ENCODE data around the gene CAPZB.

Gene CAPZB

DNA sequence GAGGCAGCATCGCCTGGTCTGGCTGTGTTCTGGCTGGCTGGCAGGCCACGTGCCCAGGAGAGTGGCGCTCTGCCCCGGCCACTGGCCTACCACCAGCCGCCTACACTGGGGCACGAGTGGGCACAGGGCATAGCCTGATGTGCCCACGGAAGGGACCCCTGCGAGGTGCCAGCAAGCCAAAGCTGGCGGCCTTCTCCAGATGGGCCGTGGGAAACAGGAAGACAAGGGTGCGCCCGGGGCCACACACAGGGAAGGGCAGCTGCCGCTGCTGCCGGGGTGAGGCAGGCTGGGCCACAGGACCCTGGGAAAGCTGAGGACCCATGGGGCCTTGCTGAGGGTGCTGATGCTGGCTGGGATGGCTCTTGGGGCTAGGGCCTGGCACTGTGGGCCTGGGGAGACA lies 132.5 kb downstream of the CAPZB start:
- H3K27me3 ChIP-seq (ENCODE audit: insufficient read depth, low read depth, severe bottlenecking) = no peaks in the 10 kb centered on the region
- TF ChIP-seq CTCF (IDR thresholded peaks at IDR 0.05; ENCODE audit: low read depth, low read length) = no peak
- no peak for DNase-seq
- H3K27ac ChIP-seq = no peak overlapping the region
- H3K9me3 ChIP-seq (ENCODE audit: severe bottlenecking) = no peaks in the 10 kb centered on the region
- no peak overlapping the region for H3K4me3 ChIP-seq (ENCODE audit: low read depth, low read length)
- peaks cover 33% of the 10 kb centered on the region for H3K36me3 ChIP-seq

DNA sequence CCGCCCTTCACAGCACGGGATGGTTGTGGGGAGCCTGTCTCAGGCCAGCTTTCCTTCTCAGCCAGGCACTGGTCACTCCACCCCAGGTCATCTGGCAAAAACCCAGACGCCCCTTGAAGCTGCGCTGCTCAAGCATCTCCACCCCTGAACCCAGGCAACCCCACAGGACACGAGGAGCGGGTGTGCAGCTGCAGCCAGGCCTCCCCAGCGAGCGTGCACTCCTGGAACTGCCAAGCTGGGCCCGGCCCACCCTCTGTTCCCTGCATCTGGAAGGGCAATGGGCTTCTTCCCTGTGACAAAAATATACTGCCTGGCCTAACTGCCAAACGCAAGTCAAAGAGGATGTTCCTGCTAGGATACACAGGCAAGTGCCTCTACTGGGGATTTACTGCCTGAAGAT lies 133.5 kb downstream of the CAPZB start:
- Histone ChIP-seq H3K9me3 (ENCODE audit: severe bottlenecking) (no peaks in the 10 kb centered on the region), H3K27me3 (ENCODE audit: insufficient read depth, low read depth, severe bottlenecking) (no peaks in the 10 kb centered on the region), H3K4me3 (ENCODE audit: low read depth, low read length) (no peak overlapping the region), H3K36me3 (peaks cover 33% of the 10 kb centered on the region), H3K27ac (no peak overlapping the region)
- no peak for TF ChIP-seq CTCF (IDR thresholded peaks at IDR 0.05; ENCODE audit: low read depth, low read length)
- no peak for DNase-seq

- Histone ChIP-seq H3K36me3 (peaks cover 23% of the 10 kb centered on the region), H3K9me3 (ENCODE audit: severe bottlenecking) (no peaks in the 10 kb centered on the region), H3K27ac (no peak overlapping the region), H3K4me3 (ENCODE audit: low read depth, low read length) (no peak overlapping the region), H3K27me3 (ENCODE audit: insufficient read depth, low read depth, severe bottlenecking) (no peaks in the 10 kb centered on the region)
- no peak for TF ChIP-seq CTCF (IDR thresholded peaks at IDR 0.05; ENCODE audit: low read depth, low read length)
- no peak for DNase-seq
These were observed 134.8 kb downstream of the CAPZB start for GRCh38 chr1:19350566-19350965.

DNA sequence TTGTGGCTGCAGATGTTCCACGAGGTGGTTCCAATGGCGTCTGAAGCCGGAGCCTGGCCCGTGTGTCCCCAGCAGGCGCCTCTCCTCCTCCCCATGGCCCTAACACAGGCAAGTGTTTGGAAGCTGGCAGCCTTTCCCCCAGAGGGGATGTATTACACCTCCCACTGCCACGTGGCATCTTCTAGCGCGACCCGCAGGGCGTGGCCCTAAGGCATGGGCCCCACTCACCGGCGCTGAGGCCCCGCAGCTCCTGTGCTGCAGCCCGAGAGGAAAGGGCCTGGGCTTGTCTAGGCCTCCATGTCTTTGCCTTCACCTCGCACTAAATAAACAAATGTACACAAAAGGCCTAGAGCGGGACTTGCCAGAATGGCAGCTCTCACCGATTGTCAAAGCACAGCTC lies 135.3 kb downstream of the CAPZB start:
- no peak for TF ChIP-seq CTCF (IDR thresholded peaks at IDR 0.05; ENCODE audit: low read depth, low read length)
- no peak for DNase-seq
- H3K36me3 ChIP-seq = peaks cover 22% of the 10 kb centered on the region
- no peak overlapping the region for H3K4me3 ChIP-seq (ENCODE audit: low read depth, low read length)
- no peaks in the 10 kb centered on the region for H3K27me3 ChIP-seq (ENCODE audit: insufficient read depth, low read depth, severe bottlenecking)
- H3K27ac ChIP-seq = no peak overlapping the region
- H3K9me3 ChIP-seq (ENCODE audit: severe bottlenecking) = no peaks in the 10 kb centered on the region

GRCh38 chr1:19348441-19349198 lies 136.7 kb downstream of the CAPZB start:
- H3K36me3 ChIP-seq = peaks cover 23% of the 10 kb centered on the region

More at GRCh38 chr1:19348441-19349198, 136.7 kb downstream of the CAPZB start:
- no peak for DNase-seq
- Histone ChIP-seq H3K4me3 (ENCODE audit: low read depth, low read length) (no peak overlapping the region), H3K9me3 (ENCODE audit: severe bottlenecking) (no peaks in the 10 kb centered on the region), H3K27me3 (ENCODE audit: insufficient read depth, low read depth, severe bottlenecking) (no peaks in the 10 kb centered on the region), H3K27ac (no peak overlapping the region)
- TF ChIP-seq CTCF (IDR thresholded peaks at IDR 0.05; ENCODE audit: low read depth, low read length) = no peak

Data from WERI-Rb-1 (cell line).